SK-N-SH (cell line): ENCODE results near the gene COL12A1.

Experiments
- FOSL2 ChIP-seq: IDR thresholded peaks from 2 replicates; pipeline ENCODE4 v1.4.0; 2012; ENCODE audit warnings: low read depth, mild to moderate bottlenecking, moderate library complexity, borderline replicate concordance
- NRF1 ChIP-seq: IDR thresholded peaks from 2 replicates; pipeline ENCODE4 v1.6.1; 2012; ENCODE audit warnings: low read depth, mild to moderate bottlenecking, low read length
- POLR2AphosphoS5 ChIP-seq: IDR thresholded peaks from 2 replicates; pipeline ENCODE4 v1.6.1; 2012; ENCODE audit warnings: low read depth, low read length
- TF ChIP-seq, protein P1 (sequence below): fragments of 200-600 bp; sonication (generic); IDR thresholded peaks from 2 replicates; pipeline ENCODE4 v1.6.1; 2017; ENCODE audit warnings: antibody characterized with exemption, mild to moderate bottlenecking, moderate library complexity

DNA sequence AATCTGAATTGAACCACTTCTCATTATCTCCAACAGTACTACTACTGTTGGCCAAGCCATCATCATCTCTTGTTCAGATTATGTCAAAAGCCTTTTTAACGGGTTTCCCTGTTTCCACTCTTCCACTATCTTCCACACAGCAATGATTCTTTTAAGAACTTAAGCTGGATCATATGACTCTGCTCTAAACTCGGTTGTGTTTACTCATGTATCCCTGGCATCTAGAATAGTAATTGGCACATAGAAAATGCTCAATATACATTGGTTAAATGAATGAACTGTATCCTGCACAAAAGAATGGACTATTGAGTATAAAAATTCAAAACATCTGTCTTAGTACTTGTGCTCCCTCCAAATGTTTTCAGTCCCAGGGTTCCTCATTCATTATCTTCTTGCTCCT is 40.5 kb upstream of the COL12A1 start:
- TF ChIP-seq FOSL2: no peak
- TF ChIP-seq NRF1: no peak
- TF ChIP-seq, protein P1, sequence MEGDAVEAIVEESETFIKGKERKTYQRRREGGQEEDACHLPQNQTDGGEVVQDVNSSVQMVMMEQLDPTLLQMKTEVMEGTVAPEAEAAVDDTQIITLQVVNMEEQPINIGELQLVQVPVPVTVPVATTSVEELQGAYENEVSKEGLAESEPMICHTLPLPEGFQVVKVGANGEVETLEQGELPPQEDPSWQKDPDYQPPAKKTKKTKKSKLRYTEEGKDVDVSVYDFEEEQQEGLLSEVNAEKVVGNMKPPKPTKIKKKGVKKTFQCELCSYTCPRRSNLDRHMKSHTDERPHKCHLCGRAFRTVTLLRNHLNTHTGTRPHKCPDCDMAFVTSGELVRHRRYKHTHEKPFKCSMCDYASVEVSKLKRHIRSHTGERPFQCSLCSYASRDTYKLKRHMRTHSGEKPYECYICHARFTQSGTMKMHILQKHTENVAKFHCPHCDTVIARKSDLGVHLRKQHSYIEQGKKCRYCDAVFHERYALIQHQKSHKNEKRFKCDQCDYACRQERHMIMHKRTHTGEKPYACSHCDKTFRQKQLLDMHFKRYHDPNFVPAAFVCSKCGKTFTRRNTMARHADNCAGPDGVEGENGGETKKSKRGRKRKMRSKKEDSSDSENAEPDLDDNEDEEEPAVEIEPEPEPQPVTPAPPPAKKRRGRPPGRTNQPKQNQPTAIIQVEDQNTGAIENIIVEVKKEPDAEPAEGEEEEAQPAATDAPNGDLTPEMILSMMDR: no peak
- TF ChIP-seq POLR2AphosphoS5: no peak
